HCEC 1CT (cell line): ENCODE data around the gene ERGIC3.
"Not testable (repeated sequence)": the region's sequence is repeated elsewhere in the genome, so short reads cannot be mapped to it uniquely, and the experiment has no call there.

Source experiments
- DNase-seq: peaks from one replicate; pipeline ENCODE4 v3.0.0-alpha.2; 2017

Gene ERGIC3

GRCh38 chr20:35523298-35523888, 18.5 kb upstream of the ERGIC3 start:
- peak; percentile 10 for DNase-seq

GRCh38 chr20:35525639-35526038, 16.2 kb upstream of the ERGIC3 start:
- no peak for DNase-seq

- no peak for DNase-seq
Observed at GRCh38 chr20:35527122-35527769, 14.6 kb upstream of the ERGIC3 start.

GRCh38 chr20:35529552-35529951, 12.3 kb upstream of the ERGIC3 start, which contains the start of gene C20orf173:
Gene C20orf173 (minus strand): TSS chr20:35529652. CDS start chr20:35529373, 279 bp downstream.
- no peak for DNase-seq

- no peak for DNase-seq
Observed at GRCh38 chr20:35539756-35540212, 2.1 kb upstream of the ERGIC3 start.

- no peak for DNase-seq
Observed at GRCh38 chr20:35541118-35541782, 628 bp upstream of the ERGIC3 start.

GRCh38 chr20:35542990-35543389, 1.1 kb downstream of the ERGIC3 start:
- no peak for DNase-seq

- DNase-seq, result no peak
Observed at GRCh38 chr20:35544436-35544835, 2.6 kb downstream of the ERGIC3 start.

GRCh38 chr20:35544941-35545340, 3.1 kb downstream of the ERGIC3 start:
- not testable (repeated sequence) for DNase-seq

- no peak for DNase-seq
Observed at GRCh38 chr20:35546127-35546526, 4.2 kb downstream of the ERGIC3 start.

GRCh38 chr20:35547329-35547728, 5.5 kb downstream of the ERGIC3 start:
- DNase-seq, result no peak

- no peak for DNase-seq
Observed at GRCh38 chr20:35551503-35551902, 9.6 kb downstream of the ERGIC3 start.

GRCh38 chr20:35552914-35553313, 11.0 kb downstream of the ERGIC3 start:
- DNase-seq, result no peak

GRCh38 chr20:35555461-35555860, 13.6 kb downstream of the ERGIC3 start:
- not testable (repeated sequence) for DNase-seq

GRCh38 chr20:35555951-35556645, 14.2 kb downstream of the ERGIC3 start:
- no peak for DNase-seq

- DNase-seq, result no peak
Observed at GRCh38 chr20:35556871-35557270, 15.0 kb downstream of the ERGIC3 start.

GRCh38 chr20:35558451-35558850, 16.6 kb downstream of the ERGIC3 start:
- DNase-seq, result no peak

GRCh38 chr20:35559042-35559693, 17.3 kb downstream of the ERGIC3 start:
- DNase-seq, result no peak

- DNase-seq, result no peak
Observed at GRCh38 chr20:35560105-35560511, 18.2 kb downstream of the ERGIC3 start.

- DNase-seq, result no peak
Observed at GRCh38 chr20:35560541-35560940, 18.7 kb downstream of the ERGIC3 start.

- peak; percentile 74 for DNase-seq
Observed at GRCh38 chr20:35561268-35561667, 19.4 kb downstream of the ERGIC3 start.

GRCh38 chr20:35561671-35562070, 19.8 kb downstream of the ERGIC3 start:
- DNase-seq, result no peak

GRCh38 chr20:35562541-35563110, 20.7 kb downstream of the ERGIC3 start:
- no peak for DNase-seq
